VCaP (cell line): Measurements from ENCODE around the gene PEMT.

Experiments used
- H3K27ac ChIP-seq: fragments of 450-650 bp; 2 replicates; pipeline ENCODE4 v1.5.1; 2017
- TF ChIP-seq, protein P1 (sequence below): fragments of 450-650 bp; conservative IDR thresholded peaks from 2 replicates; pipeline ENCODE4 v1.5.1; 2017; ENCODE audit warnings: mild to moderate bottlenecking, moderate library complexity

Gene PEMT

DNA sequence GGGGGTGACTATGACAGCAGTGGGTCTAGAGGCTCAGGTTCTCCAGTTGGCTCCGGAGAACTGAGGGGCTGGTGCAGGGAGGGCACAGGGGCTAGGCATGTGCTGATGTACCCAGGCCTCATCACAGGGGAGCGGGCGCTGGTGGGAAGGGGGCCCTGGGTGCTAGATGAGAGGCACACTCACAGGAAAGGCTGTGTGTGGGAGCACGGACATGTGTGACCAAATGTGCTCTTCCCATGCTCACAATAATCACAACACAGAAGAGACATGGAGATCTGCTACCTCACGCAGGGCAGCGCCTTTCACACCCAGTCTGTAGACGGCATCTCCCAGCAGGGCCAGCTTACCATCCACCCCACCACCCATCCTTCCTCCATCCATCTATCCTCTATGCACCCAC is 77.9 kb downstream of the PEMT start:
- TF ChIP-seq, protein P1, sequence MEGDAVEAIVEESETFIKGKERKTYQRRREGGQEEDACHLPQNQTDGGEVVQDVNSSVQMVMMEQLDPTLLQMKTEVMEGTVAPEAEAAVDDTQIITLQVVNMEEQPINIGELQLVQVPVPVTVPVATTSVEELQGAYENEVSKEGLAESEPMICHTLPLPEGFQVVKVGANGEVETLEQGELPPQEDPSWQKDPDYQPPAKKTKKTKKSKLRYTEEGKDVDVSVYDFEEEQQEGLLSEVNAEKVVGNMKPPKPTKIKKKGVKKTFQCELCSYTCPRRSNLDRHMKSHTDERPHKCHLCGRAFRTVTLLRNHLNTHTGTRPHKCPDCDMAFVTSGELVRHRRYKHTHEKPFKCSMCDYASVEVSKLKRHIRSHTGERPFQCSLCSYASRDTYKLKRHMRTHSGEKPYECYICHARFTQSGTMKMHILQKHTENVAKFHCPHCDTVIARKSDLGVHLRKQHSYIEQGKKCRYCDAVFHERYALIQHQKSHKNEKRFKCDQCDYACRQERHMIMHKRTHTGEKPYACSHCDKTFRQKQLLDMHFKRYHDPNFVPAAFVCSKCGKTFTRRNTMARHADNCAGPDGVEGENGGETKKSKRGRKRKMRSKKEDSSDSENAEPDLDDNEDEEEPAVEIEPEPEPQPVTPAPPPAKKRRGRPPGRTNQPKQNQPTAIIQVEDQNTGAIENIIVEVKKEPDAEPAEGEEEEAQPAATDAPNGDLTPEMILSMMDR, result no peak
- no peak overlapping the region for H3K27ac ChIP-seq

- TF ChIP-seq, protein P1, result no peak
- H3K27ac ChIP-seq, result no peak overlapping the region
Observed at GRCh38 chr17:17512866-17513265, 78.6 kb downstream of the PEMT start.

- TF ChIP-seq, protein P1, result no peak
- no peak overlapping the region for H3K27ac ChIP-seq
Observed at GRCh38 chr17:17511881-17512858, 79.3 kb downstream of the PEMT start.

- H3K27ac ChIP-seq, result no peak overlapping the region
- TF ChIP-seq, protein P1, result no peak
Observed at GRCh38 chr17:17511293-17511741, 80.2 kb downstream of the PEMT start.

- TF ChIP-seq, protein P1, result no peak
- no peak overlapping the region for H3K27ac ChIP-seq
Observed at GRCh38 chr17:17510456-17511292, 80.8 kb downstream of the PEMT start.

- TF ChIP-seq, protein P1, result no peak
- no peak overlapping the region for H3K27ac ChIP-seq
Observed at GRCh38 chr17:17509601-17510425, 81.7 kb downstream of the PEMT start.
